Vagina (tissue), 2 donors: ENCODE measurements around the gene GON4L.
"Not testable (repeated sequence)": the region's sequence is repeated elsewhere in the genome, so short reads cannot be mapped to it uniquely, and the experiment has no call there.

Experiments
- POLR2A ChIP-seq, 2 donors: fragments of 450-650 bp; IDR thresholded peaks; one replicate each; pipeline ENCODE4 v1.6.1; 2017; ENCODE audit warnings: antibody characterized with exemption in 2 of 2, mild to moderate bottlenecking in 2 of 2, moderate library complexity in 2 of 2
- POLR2AphosphoS5 ChIP-seq, 2 donors: sonication (generic); formaldehyde crosslinking; IDR thresholded peaks; one replicate each; pipeline ENCODE4 v1.9.0; 2017; ENCODE audit warnings: antibody characterized with exemption in 2 of 2, mild to moderate bottlenecking in 2 of 2, low read depth in 1 of 2; ENCODE audit not compliant: insufficient read depth in 1 of 2

DNA sequence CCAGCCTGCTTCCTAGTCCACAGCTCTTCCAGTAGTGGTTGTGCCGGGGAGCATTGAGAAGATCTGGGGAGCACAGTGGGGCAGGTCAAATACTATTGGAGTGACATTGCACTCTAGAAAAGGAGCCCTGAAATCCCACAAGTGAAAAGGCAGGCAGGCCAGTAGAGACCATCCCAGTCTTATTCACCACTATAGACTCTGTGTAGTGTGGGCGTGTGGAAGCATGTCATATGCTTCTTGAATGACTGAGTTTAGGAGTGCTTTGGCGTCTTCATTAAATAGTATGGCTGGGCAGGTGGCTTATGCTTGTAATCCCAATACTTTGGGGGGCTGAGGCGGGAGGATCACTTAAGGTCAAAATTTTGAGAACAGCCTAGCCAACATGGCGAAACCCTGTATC lies 152.6 kb downstream of the GON4L start:
- not testable (repeated sequence) for TF ChIP-seq POLR2A (IDR thresholded peaks at IDR 0.05); POLR2AphosphoS5 (IDR thresholded peaks at IDR 0.05; ENCODE audit: insufficient read depth in 1 of 2, low read depth in 1 of 2)
